Activated CD4-positive, alpha-beta T cell treated with anti-CD3 and anti-CD28 coated beads, Interleukin-2, amount 10 ng/mL, durations not matched to agents 7 days and 5 days (primary cell): Measurements from ENCODE around the gene UNC80. TPM values are rescaled to one million over a fixed set of nuclear protein-coding genes. Genes with fewer than 3 reads are reported as not detected.

ENCODE experiments used
- CTCF ChIA-PET: fragments of 350-600 bp; sonication (Branson Sonifier 250); formaldehyde crosslinking; loops from one replicate; lab custom pipeline; 2021; ENCODE audit warnings: antibody characterized with exemption; lab: Charles Lee
- POLR2A ChIA-PET: fragments of 350-600 bp; sonication (Branson Sonifier 250); formaldehyde crosslinking; loops from one replicate; lab custom pipeline; 2021; ENCODE audit warnings: antibody characterized with exemption; lab: Charles Lee
- DNase-seq: peaks from one replicate; pipeline ENCODE4 v3.0.0-alpha.2; 2020
- H3K27ac Mint-ChIP-seq: one replicate; pipeline ENCODE4 v1.8.0; 2021; ENCODE audit warnings: mild to moderate bottlenecking, moderate library complexity, mixed read lengths
- H3K27me3 Mint-ChIP-seq: one replicate; pipeline ENCODE4 v1.8.0; 2021; ENCODE audit warnings: mixed read lengths
- H3K36me3 Mint-ChIP-seq: one replicate; pipeline ENCODE4 v1.8.0; 2021; ENCODE audit warnings: low read depth, mixed read lengths
- H3K4me1 Mint-ChIP-seq: one replicate; pipeline ENCODE4 v1.8.0; 2021; ENCODE audit warnings: mixed read lengths
- H3K4me3 Mint-ChIP-seq: one replicate; pipeline ENCODE4 v1.8.0; 2021; ENCODE audit warnings: mild to moderate bottlenecking, moderate library complexity, mixed read lengths
- H3K9me3 Mint-ChIP-seq: one replicate; pipeline ENCODE4 v1.8.0; 2021; ENCODE audit warnings: mixed read lengths
- total RNA-seq, 2 experiments: library from RNA; stranded (reverse); gene quantifications; one replicate each; pipeline ENCODE4 v1.2.3, GENCODE V29; 2021

The UNC80 gene
- total RNA-seq, 2 experiments from 2014 or later: not detected

DNA sequence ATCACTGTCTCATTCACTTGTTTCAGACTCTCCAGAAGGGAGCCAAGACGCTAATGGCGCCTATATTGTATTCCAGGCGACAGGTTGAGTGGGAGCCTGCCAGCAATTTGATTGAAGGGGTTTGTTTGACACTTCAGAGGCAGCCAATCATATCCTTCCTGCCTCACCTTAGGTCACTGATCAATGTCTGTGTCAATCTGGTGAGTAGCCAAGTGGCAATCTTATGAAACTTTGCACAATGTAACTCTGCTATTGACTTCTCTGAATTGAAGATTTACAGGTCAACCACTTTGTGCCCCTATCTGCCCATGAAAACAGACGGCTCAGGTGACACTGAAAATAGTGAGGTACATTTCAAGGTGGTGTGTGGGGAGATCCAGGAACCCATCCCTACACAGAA, 198.1 kb downstream of the UNC80 start:
- no peak overlapping the region for H3K27ac Mint-ChIP-seq
- no peak overlapping the region for H3K4me3 Mint-ChIP-seq
- H3K9me3 Mint-ChIP-seq: no peaks in the 10 kb centered on the region
- peaks cover 12% of the 10 kb centered on the region for H3K27me3 Mint-ChIP-seq
- no peaks in the 10 kb centered on the region for H3K4me1 Mint-ChIP-seq
- no peak for DNase-seq
- no peaks in the 10 kb centered on the region for H3K36me3 Mint-ChIP-seq
- ChIA-PET CTCF (no interaction called here), POLR2A (no interaction called here)

DNA sequence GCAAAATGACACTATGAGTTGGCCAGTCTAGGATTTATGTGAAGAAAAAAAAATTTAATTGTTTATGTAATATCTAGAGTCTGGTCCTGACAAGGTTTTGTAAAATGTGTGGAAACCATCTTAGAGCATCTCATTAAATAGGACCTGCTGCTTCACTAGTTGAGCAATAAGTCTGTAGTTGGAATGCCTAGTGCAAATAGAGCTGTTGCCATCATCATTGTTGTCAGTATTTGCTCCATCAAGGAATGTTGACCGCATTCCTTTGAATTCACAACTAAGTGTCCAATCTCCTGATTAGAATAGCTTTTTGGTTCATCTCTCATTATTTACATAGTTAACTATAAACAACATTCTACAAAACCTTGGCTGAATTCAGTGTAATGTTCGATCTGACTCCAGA, 198.6 kb downstream of the UNC80 start:
- Mint-ChIP-seq H3K4me1 (no peaks in the 10 kb centered on the region), H3K36me3 (no peaks in the 10 kb centered on the region), H3K9me3 (no peaks in the 10 kb centered on the region), H3K27me3 (peaks cover 12% of the 10 kb centered on the region), H3K4me3 (no peak overlapping the region), H3K27ac (no peak overlapping the region)
- ChIA-PET CTCF (no interaction called here), POLR2A (no interaction called here)
- DNase-seq: no peak

DNA sequence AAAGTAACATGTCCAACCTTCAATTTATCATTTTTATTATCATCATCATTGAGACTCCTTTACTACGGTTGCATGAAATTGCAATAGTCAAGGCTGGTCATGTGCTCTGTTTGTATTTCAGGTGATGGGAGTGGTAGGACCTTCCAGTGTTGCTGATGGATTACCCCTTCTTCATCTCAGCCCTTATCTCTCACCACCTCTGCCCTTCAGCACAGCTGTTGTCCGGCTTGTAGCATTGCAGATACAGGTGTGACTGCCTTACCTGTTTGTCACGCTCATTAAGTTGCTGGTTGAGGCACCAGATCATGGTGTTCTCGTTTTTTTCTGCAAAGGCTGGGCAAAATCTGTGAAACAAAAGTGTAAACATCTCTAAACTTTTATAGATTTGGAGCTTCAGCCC, 199.1 kb downstream of the UNC80 start:
- DNase-seq: no peak
- ChIA-PET POLR2A (no interaction called here), CTCF (no interaction called here)
- Mint-ChIP-seq H3K27ac (no peak overlapping the region), H3K27me3 (peaks cover 12% of the 10 kb centered on the region), H3K9me3 (no peaks in the 10 kb centered on the region), H3K4me1 (no peaks in the 10 kb centered on the region), H3K4me3 (no peak overlapping the region), H3K36me3 (no peaks in the 10 kb centered on the region)

DNA sequence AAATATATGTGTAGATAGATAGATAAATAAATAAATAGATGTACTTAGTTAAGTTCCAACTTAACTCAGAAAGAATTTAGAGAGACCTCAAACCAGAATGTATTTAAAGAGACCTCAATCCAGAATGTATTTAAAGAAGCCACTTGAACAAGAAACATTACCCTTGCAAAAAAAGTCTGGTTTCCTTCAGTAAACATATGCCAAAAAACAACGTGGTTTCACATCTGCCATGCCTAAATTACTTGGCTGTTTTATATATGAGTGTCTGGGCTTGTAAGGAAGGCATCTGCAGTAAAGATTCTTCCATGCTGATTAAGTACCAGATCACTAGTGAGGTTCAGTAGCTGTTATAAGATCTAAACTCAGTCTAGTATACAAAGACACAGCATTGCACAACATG, 201.7 kb downstream of the UNC80 start:
- peaks cover 12% of the 10 kb centered on the region for H3K27me3 Mint-ChIP-seq

DNA sequence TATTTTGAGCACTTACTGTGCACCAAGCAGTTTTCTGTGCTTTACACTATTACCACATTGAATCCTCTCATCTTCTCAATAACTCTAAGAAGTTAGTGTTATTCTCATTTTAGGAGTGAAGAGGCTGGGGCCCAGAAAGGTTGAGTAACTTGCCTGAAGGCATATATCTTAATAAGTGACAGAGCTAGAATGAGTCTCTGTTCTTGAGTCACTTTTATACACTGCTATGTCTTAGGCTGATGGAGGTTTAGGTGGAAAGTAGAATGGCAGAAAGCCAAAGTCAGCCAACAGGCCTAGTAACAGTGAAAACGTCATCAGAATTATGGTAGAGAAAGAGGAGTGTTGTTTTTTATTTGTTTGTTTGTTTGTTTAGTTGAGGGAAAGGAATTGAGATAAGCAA, 202.9 kb downstream of the UNC80 start:
- Mint-ChIP-seq H3K27ac (no peak overlapping the region), H3K9me3 (no peaks in the 10 kb centered on the region), H3K27me3 (peaks cover 12% of the 10 kb centered on the region), H3K36me3 (no peaks in the 10 kb centered on the region), H3K4me1 (no peaks in the 10 kb centered on the region), H3K4me3 (no peak overlapping the region)
- POLR2A ChIA-PET: no interaction called here
- CTCF ChIA-PET: no interaction called here
- DNase-seq: no peak

More for the DNA sequence above, 201.7 kb downstream of the UNC80 start:
- Mint-ChIP-seq H3K4me1 (no peaks in the 10 kb centered on the region), H3K27ac (no peak overlapping the region), H3K9me3 (no peaks in the 10 kb centered on the region), H3K36me3 (no peaks in the 10 kb centered on the region), H3K4me3 (no peak overlapping the region)
- CTCF ChIA-PET: interaction anchor here (1.2 kb wide), 1 partner anchor 12 kb away, joined by 3 read pairs; no protein-coding TSS in a partner anchor
- DNase-seq: no peak
- POLR2A ChIA-PET: no interaction called here

DNA sequence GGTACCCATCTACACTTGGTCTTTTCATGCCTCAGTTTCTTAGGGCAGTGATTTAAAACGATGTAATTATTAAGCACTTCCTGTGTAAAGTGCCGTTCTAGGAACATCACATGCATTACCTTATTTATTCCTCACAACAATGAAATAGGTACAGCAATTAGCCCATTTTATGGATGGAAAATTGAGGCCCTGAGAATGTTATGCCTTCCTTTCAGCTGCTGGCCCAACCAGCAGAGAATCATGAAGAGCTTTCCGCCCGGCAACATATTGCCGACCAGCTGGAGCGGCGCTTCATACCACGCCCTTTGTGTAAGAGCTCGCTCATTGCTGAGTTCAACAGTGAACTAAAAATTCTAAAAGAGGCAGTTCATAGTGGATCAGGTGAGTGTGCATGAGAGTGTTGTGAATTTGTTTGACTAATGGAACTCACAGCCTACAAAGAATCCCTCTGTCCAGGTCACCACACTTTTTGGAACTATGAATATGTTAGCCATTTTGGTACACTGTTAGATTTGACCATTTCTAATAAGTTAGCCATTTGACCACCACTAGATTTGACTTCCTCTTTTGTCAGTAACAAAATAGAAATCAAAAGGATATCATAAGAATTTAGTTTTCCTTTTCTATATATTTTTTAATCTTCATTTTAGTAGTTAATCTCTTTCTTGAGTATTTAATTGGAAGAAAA, 205.2 kb downstream of the UNC80 start:
- ChIA-PET POLR2A (no interaction called here), CTCF (interaction anchor here (1.2 to 2.0 kb wide), 3 partner anchors 14 to 220 kb away, joined by 3 to 6 read pairs (median 4); no protein-coding TSS in a partner anchor)
- no peaks in the 10 kb centered on the region for H3K36me3 Mint-ChIP-seq
- H3K9me3 Mint-ChIP-seq: no peaks in the 10 kb centered on the region
- no peak for DNase-seq
- no peak overlapping the region for H3K4me3 Mint-ChIP-seq
- no peak overlapping the region for H3K27ac Mint-ChIP-seq
- H3K4me1 Mint-ChIP-seq: no peaks in the 10 kb centered on the region
- peaks cover 15% of the 10 kb centered on the region for H3K27me3 Mint-ChIP-seq

DNA sequence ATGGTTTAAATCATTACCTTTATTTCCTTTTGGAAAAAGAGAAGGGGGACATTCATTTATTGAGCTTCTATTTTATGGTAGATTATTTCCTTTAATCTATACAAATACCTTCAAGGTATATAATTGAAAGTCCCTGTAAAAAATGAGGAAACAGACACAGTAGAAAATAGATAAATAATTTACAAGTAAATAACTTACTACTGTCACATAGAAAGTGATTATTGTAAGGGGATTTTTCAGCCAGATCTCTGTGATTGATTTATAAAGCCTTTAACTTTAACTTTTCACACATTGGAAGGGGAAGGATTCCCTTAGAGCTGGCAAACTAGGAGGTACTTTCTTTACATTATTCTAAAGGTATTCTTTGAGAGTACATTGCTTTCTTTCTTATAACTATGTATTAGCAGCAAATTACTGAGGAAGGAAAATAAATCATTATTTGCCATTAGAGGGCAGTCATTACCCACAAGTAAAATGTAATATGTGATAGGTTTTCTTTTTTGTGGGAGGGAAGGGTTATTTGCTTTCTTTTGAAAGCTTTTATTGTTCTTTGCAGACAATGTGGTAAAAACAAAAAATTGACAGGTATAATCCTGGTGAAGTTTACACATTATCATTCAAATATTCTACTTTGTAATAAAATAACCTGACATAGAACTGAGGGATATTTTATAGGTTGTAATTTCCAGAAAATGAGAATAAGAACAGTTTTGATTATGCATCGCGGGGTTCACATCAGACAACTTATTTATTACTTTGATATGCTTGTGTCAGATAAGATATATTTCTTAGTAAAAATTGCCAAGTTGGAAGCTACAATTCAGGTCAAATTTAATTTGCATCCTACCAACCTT, 206.0 kb downstream of the UNC80 start:
- H3K4me3 Mint-ChIP-seq: no peak overlapping the region
- H3K36me3 Mint-ChIP-seq: no peaks in the 10 kb centered on the region
- H3K27ac Mint-ChIP-seq: no peak overlapping the region
- ChIA-PET POLR2A (no interaction called here), CTCF (interaction anchor here (1.0 to 2.0 kb wide), 3 partner anchors 15 to 219 kb away, joined by 3 to 6 read pairs (median 4); no protein-coding TSS in a partner anchor)
- no peak for DNase-seq
- H3K27me3 Mint-ChIP-seq: peaks cover 16% of the 10 kb centered on the region
- no peaks in the 10 kb centered on the region for H3K4me1 Mint-ChIP-seq
- H3K9me3 Mint-ChIP-seq: no peaks in the 10 kb centered on the region

DNA sequence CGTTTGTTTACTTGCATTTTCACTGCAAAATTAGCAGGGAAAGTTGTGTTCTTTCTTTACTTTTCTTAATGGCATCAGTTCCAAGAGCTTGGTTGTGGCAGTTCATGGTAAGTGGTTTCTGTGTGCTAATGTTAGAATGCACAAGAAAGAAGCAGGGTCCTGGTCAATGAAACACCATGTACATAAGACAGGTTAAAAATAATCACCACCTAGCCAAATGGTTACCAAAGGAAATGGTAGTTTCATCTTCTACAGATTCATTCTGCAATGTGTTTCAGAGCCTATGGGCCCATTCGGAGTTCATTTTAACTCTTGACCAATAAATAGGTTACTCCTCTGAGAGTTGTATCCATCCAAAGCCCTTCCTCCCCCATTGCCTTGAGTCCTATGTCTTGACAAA, 212.7 kb downstream of the UNC80 start:
- POLR2A ChIA-PET: no interaction called here
- Mint-ChIP-seq H3K4me3 (no peak overlapping the region), H3K27me3 (peaks cover 20% of the 10 kb centered on the region), H3K4me1 (peaks cover 4% of the 10 kb centered on the region), H3K36me3 (no peaks in the 10 kb centered on the region), H3K27ac (no peak overlapping the region), H3K9me3 (no peaks in the 10 kb centered on the region)
- CTCF ChIA-PET: no interaction called here
- no peak for DNase-seq

DNA sequence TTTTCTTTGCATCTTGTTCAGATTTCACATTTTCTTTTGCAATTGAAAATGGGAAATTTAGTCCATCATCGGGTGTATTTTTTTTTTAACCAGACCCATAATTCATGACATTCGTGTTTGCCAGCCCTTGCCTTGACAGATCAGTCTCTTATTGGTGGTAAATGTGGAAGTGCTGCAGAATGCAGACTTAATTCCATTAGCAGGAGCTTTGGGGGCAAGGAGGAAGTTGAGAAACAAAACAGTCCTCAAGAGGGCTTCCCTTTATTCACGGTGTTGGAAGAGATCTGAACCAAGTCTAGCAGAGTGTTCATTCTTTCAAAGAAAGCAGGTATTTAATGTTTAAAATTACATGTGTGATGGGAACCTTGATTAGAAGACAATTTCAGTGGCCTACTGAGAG, 214.2 kb downstream of the UNC80 start:
- H3K36me3 Mint-ChIP-seq: no peaks in the 10 kb centered on the region
- H3K27ac Mint-ChIP-seq: no peak overlapping the region
- H3K4me3 Mint-ChIP-seq: no peak overlapping the region
- POLR2A ChIA-PET: no interaction called here
- H3K9me3 Mint-ChIP-seq: no peaks in the 10 kb centered on the region
- H3K27me3 Mint-ChIP-seq: peaks cover 21% of the 10 kb centered on the region
- CTCF ChIA-PET: no interaction called here
- DNase-seq: no peak
- peaks cover 4% of the 10 kb centered on the region for H3K4me1 Mint-ChIP-seq

DNA sequence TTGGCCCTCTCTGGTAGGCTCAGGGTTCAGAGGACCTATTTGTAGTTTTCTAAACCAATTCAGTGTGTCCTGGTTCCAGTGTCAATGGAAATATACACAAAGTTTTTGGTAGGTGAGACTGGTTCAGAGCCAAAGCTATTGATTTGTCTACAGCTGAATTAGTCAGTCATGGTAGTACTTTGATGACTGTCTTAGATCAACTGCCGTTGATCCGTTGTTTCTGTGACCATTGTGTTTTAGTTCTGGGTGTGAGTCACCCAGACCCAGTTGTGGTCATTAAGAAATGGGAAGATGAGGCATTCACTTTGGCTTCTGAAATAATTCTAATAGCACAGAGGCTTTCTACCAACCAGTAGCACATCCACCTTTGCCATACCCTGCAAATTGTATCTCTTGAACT, 214.8 kb downstream of the UNC80 start:
- Mint-ChIP-seq H3K9me3 (no peaks in the 10 kb centered on the region), H3K36me3 (no peaks in the 10 kb centered on the region), H3K27ac (no peak overlapping the region), H3K4me1 (peaks cover 4% of the 10 kb centered on the region), H3K4me3 (no peak overlapping the region), H3K27me3 (peaks cover 23% of the 10 kb centered on the region)
- no peak for DNase-seq
- ChIA-PET CTCF (no interaction called here), POLR2A (no interaction called here)

DNA sequence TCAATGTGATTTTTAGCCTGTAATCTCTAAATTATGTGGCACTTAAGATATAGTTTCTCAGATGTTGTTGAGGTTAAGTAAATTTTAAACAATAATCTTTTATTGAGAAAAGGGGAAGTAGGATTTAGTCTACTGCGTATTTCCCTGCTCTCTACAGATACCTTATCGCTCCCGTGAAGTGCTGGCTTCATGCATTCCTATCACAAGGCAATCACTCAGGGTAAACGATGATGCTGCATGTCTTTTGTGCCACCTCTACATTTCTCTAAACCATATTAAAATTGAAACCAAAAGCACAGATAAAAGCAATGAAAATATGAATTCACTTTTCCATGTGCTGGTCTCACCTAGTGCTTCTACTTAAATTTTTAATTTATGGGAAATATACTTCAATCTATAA, 216.4 kb downstream of the UNC80 start:
- no peaks in the 10 kb centered on the region for H3K9me3 Mint-ChIP-seq
- H3K36me3 Mint-ChIP-seq: no peaks in the 10 kb centered on the region
- H3K27me3 Mint-ChIP-seq: peaks cover 14% of the 10 kb centered on the region
- no peak overlapping the region for H3K4me3 Mint-ChIP-seq
- ChIA-PET CTCF (no interaction called here), POLR2A (no interaction called here)
- H3K4me1 Mint-ChIP-seq: peaks cover 4% of the 10 kb centered on the region
- H3K27ac Mint-ChIP-seq: no peak overlapping the region
- DNase-seq: no peak

DNA sequence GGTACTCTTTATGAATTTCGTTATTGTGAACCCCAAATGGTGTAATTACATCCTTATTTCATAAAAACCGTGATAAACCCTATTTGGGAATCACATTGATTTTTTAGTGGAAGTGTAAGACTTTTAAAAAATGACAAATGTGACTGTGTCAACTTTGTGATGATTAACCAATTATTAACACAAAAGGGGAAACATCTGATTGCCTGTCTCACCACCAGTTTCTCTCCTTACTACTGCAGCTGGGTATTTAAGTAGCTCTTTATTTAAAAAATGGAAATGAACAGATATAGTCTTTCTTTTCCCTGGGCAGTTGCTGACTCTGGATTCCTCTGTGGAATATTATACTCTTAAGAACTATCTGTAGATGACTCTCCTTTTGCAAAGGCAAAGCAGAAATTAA, 219.2 kb downstream of the UNC80 start:
- H3K4me1 Mint-ChIP-seq: peaks cover 4% of the 10 kb centered on the region
- no peak for DNase-seq
- H3K36me3 Mint-ChIP-seq: no peaks in the 10 kb centered on the region
- POLR2A ChIA-PET: no interaction called here
- H3K27ac Mint-ChIP-seq: no peak overlapping the region
- no peaks in the 10 kb centered on the region for H3K9me3 Mint-ChIP-seq
- peaks cover 6% of the 10 kb centered on the region for H3K27me3 Mint-ChIP-seq
- CTCF ChIA-PET: no interaction called here
- no peak overlapping the region for H3K4me3 Mint-ChIP-seq

DNA sequence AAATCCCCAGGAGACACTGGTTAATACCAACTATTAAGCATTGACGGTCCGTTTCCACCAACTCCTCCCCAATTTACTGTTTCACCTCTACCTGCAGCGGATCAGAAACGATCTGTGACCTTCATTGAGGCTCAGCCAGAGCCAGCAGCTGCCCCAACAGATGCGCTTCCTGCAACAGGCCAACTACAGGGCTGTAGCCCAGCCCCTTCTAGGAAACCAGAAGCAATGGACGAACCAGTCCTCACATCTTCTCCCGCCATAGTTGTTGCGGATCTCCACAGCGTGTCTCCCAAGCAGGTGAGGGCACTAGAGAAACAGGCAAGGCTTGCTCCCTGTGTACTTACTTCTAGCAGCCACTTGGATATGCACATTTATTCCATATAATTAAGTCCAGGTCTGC, 222.3 kb downstream of the UNC80 start:
- Mint-ChIP-seq H3K27me3 (peaks cover 6% of the 10 kb centered on the region), H3K4me3 (no peak overlapping the region)

More for the DNA sequence above, 222.3 kb downstream of the UNC80 start:
- H3K36me3 Mint-ChIP-seq: no peaks in the 10 kb centered on the region
- CTCF ChIA-PET: no interaction called here
- POLR2A ChIA-PET: no interaction called here
- no peak overlapping the region for H3K27ac Mint-ChIP-seq
- H3K4me1 Mint-ChIP-seq: peaks cover 4% of the 10 kb centered on the region
- no peak for DNase-seq
- no peaks in the 10 kb centered on the region for H3K9me3 Mint-ChIP-seq
